ENCODE data around the gene BROX. TPM values are rescaled to one million over a fixed set of nuclear protein-coding genes. Genes with fewer than 3 reads are reported as not detected.
"Not testable (repeated sequence)": the region's sequence is repeated elsewhere in the genome, so short reads cannot be mapped to it uniquely, and the experiment has no call there.

Gene BROX
- total and polyA plus RNA-seq, 3 donors from 2014 or later, result 20.8 to 41.3 (median 37.3) TPM

GRCh38 chr1:222759451-222760035 lies 47.2 kb downstream of the BROX start:
- WGBS, 2 donors, result 85 to 89% methylated on average over 5 of the region's 5 CpGs
- Histone ChIP-seq H3K27me3 (no peaks in the 10 kb centered on the region), H3K36me3 (ENCODE audit: low read depth, missing control alignments) (no peaks in the 10 kb centered on the region), H3K4me3 (no peak overlapping the region), H3K4me1 (no peaks in the 10 kb centered on the region), H3K27ac (no peak overlapping the region), H3K9me3 (no peaks in the 10 kb centered on the region)
- intact Hi-C loops (cut with DNase I; ENCODE audit: low total_unique reads), result no loop called here
- TF ChIP-seq CTCF (IDR thresholded peaks at IDR 0.05), result no peak
- no peak for TF ChIP-seq POLR2A (IDR thresholded peaks at IDR 0.05)
- no peak for DNase-seq

- H3K9me3 ChIP-seq, result no peaks in the 10 kb centered on the region
- H3K27ac ChIP-seq, result no peak overlapping the region
- no peak for DNase-seq
- no peaks in the 10 kb centered on the region for H3K27me3 ChIP-seq
- intact Hi-C loops (cut with DNase I; ENCODE audit: low total_unique reads), result no loop called here
- WGBS, 2 donors, result 87 to 96% methylated on average over 1 of the region's 1 CpG
- H3K36me3 ChIP-seq (ENCODE audit: low read depth, missing control alignments), result no peaks in the 10 kb centered on the region
- H3K4me1 ChIP-seq, result no peaks in the 10 kb centered on the region
- TF ChIP-seq POLR2A (IDR thresholded peaks at IDR 0.05), result no peak
- no peak for TF ChIP-seq CTCF (IDR thresholded peaks at IDR 0.05)
- no peak overlapping the region for H3K4me3 ChIP-seq
These were observed 48.7 kb downstream of the BROX start for GRCh38 chr1:222761083-222761482.

GRCh38 chr1:222762178-222762577 lies 49.8 kb downstream of the BROX start:
- H3K27ac ChIP-seq; H3K9me3 ChIP-seq; DNase-seq; H3K27me3 ChIP-seq; H3K4me1 ChIP-seq; H3K36me3 ChIP-seq (ENCODE audit: low read depth, missing control alignments); intact Hi-C loops (cut with DNase I; ENCODE audit: low total_unique reads); H3K4me3 ChIP-seq: not testable (repeated sequence)
- 44 to 68% methylated on average over 4 of the region's 4 CpGs for WGBS, 2 donors

GRCh38 chr1:222767152-222767571 lies 54.8 kb downstream of the BROX start:
- WGBS, 2 donors, result 87 to 94% methylated on average over 5 of the region's 5 CpGs
- DNase-seq, result no peak
- intact Hi-C loops (cut with DNase I; ENCODE audit: low total_unique reads), result no loop called here
- H3K27me3 ChIP-seq, result no peaks in the 10 kb centered on the region
- no peaks in the 10 kb centered on the region for H3K4me1 ChIP-seq
- no peak overlapping the region for H3K27ac ChIP-seq
- H3K9me3 ChIP-seq, result no peaks in the 10 kb centered on the region
- H3K36me3 ChIP-seq (ENCODE audit: low read depth, missing control alignments), result no peaks in the 10 kb centered on the region
- H3K4me3 ChIP-seq, result no peak overlapping the region
- TF ChIP-seq POLR2A (IDR thresholded peaks at IDR 0.05), result no peak
- TF ChIP-seq CTCF (IDR thresholded peaks at IDR 0.05), result no peak

- H3K27me3 ChIP-seq, result no peaks in the 10 kb centered on the region
- H3K27ac ChIP-seq, result no peak overlapping the region
- H3K4me3 ChIP-seq, result no peak overlapping the region
- no peaks in the 10 kb centered on the region for H3K36me3 ChIP-seq (ENCODE audit: low read depth, missing control alignments)
- TF ChIP-seq CTCF (IDR thresholded peaks at IDR 0.05) (no peak), POLR2A (IDR thresholded peaks at IDR 0.05) (no peak)
- DNase-seq, result no peak
- H3K4me1 ChIP-seq, result no peaks in the 10 kb centered on the region
- intact Hi-C loops (cut with DNase I; ENCODE audit: low total_unique reads), result no loop called here
- H3K9me3 ChIP-seq, result no peaks in the 10 kb centered on the region
These were observed 56.2 kb downstream of the BROX start for GRCh38 chr1:222768592-222768991.

All from testis (tissue), 3 donors.